ENCODE data around the gene RCC1. TPM values are rescaled to one million over a fixed set of nuclear protein-coding genes. Genes with fewer than 3 reads are reported as not detected.

Gene RCC1
- total RNA-seq, 1 experiment from 2014 or later = 103 TPM

- TF ChIP-seq AR (CRISPR knock-in tag; IDR thresholded peaks at IDR 0.05) = no peak
- TF ChIP-seq ZNF425 (CRISPR knock-in tag; conservative IDR thresholded peaks at IDR 0.05) = no peak
- peak; percentile 85 for TF ChIP-seq ESRRA (CRISPR knock-in tag; IDR thresholded peaks at IDR 0.05; ENCODE audit: borderline replicate concordance)
- no peak for TF ChIP-seq HMGA2 (CRISPR knock-in tag; IDR thresholded peaks at IDR 0.05)
- TF ChIP-seq ATF6 (CRISPR knock-in tag; IDR thresholded peaks at IDR 0.05) = 0 out of 2 replicates have a peak, but pooled peaks have one; percentile 42
- TF ChIP-seq FOXP4 (CRISPR knock-in tag; IDR thresholded peaks at IDR 0.05) = peak; percentile 74
- no peak for TF ChIP-seq ZNF512 (CRISPR knock-in tag; IDR thresholded peaks at IDR 0.05; ENCODE audit: borderline replicate concordance)
- TF ChIP-seq ZNF396 (CRISPR knock-in tag; IDR thresholded peaks at IDR 0.05; ENCODE audit: borderline replicate concordance) = no peak
- TF ChIP-seq OVOL2 (CRISPR knock-in tag; IDR thresholded peaks at IDR 0.05; ENCODE audit: borderline replicate concordance) = no peak
- TF ChIP-seq FOXK1 (CRISPR knock-in tag; IDR thresholded peaks at IDR 0.05) = peak; percentile 79
- TF ChIP-seq IRF1 (CRISPR knock-in tag; IDR thresholded peaks at IDR 0.05) = peak; percentile 66; the same call in 1 of the 2 replicates
- no peak for TF ChIP-seq ERG (CRISPR knock-in tag; IDR thresholded peaks at IDR 0.05)
- no peak; the same call in 1 of the 2 replicates for TF ChIP-seq RORB (CRISPR knock-in tag; IDR thresholded peaks at IDR 0.05)
- TF ChIP-seq MLX (CRISPR knock-in tag; IDR thresholded peaks at IDR 0.05) = peak; percentile 90; the same call in 1 of the 2 replicates
- peak; percentile 70; the same call in 1 of the 2 replicates for TF ChIP-seq SMAD3 (CRISPR knock-in tag; IDR thresholded peaks at IDR 0.05; ENCODE audit: borderline replicate concordance)
- no peak for TF ChIP-seq ZNF263 (CRISPR knock-in tag; IDR thresholded peaks at IDR 0.05; ENCODE audit: low read depth)
- peak; percentile 79; the same call in 1 of the 2 replicates for TF ChIP-seq ZBTB43 (CRISPR knock-in tag; IDR thresholded peaks at IDR 0.05)
- peak; percentile 97 for TF ChIP-seq KAT7 (CRISPR knock-in tag; IDR thresholded peaks at IDR 0.05; ENCODE audit: borderline replicate concordance)
- TF ChIP-seq MXD4 (CRISPR knock-in tag; IDR thresholded peaks at IDR 0.05; ENCODE audit: borderline replicate concordance) = no peak
- TF ChIP-seq ZNF219 (CRISPR knock-in tag; IDR thresholded peaks at IDR 0.05; ENCODE audit: borderline replicate concordance) = peak; percentile 64; the same call in 1 of the 2 replicates
Observed at GRCh38 chr1:28581531-28582247, 75.8 kb downstream of the RCC1 start (continued).
